HL-60 (cell line): ENCODE results near the gene ZFP64.

Experiments
- GABPA ChIP-seq: IDR thresholded peaks from 2 replicates; pipeline ENCODE4 v1.6.1; 2012; ENCODE audit warnings: low read depth
- POLR2AphosphoS5 ChIP-seq: IDR thresholded peaks from 2 replicates; pipeline ENCODE4 v1.6.1; 2012; ENCODE audit warnings: low read depth
- TF ChIP-seq, protein P1 (sequence below): IDR thresholded peaks from one replicate; pipeline ENCODE4 v1.5.1; 2011; ENCODE audit warnings: low read length, control low read depth, inconsistent platforms; ENCODE audit not compliant: insufficient read depth
- TF ChIP-seq, protein P2 (sequence below): IDR thresholded peaks from 2 replicates; pipeline ENCODE4 v1.6.1; 2012; ENCODE audit warnings: low read depth; ENCODE audit not compliant: insufficient replicate concordance

DNA sequence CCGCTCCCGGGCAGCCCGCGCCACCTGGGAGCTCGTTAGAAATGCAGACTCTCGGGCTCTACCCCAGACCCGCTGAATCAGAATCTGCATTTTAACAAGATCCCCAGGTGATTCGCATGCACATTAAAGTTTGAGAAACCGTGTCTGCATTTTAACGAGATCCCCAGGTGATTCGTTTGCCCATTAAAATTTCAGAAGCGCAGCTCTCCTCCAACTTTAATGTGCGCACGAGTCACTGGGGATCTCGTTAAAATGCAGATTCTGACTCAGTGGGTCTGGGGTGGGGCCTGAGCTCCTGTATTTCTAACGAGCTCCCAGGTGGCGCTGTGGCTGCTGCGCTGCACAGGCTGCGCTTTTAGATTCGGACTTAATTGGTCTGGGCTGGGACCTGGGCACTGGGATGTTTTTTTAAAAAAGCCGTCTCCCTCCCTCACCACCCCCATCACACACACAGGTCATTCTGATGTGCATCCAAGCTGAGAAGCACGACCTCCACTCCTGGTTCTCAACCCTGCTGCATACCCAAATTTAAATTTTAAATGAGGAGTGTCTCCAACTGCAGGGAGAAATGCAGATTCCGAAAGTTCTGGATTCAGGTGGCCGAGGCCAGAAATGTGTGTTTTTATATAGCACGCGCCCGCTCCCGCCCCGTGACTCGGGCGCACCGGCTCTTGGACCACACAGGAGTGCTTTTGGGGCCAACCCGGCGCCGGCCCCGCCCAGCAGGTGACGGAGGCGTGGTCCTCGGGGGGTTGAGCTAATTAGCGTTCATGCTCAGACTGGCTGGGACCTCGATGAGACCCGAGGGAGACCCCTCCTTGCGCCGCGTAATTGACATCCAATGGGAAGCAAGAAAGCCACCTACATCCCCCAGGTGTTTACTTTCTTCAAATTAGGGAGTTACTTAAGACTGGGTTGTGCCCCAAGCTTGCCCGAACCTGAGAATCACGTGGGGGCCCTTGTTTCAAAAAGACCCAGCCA is 85.8 kb downstream of the ZFP64 start:
- TF ChIP-seq, protein P1, sequence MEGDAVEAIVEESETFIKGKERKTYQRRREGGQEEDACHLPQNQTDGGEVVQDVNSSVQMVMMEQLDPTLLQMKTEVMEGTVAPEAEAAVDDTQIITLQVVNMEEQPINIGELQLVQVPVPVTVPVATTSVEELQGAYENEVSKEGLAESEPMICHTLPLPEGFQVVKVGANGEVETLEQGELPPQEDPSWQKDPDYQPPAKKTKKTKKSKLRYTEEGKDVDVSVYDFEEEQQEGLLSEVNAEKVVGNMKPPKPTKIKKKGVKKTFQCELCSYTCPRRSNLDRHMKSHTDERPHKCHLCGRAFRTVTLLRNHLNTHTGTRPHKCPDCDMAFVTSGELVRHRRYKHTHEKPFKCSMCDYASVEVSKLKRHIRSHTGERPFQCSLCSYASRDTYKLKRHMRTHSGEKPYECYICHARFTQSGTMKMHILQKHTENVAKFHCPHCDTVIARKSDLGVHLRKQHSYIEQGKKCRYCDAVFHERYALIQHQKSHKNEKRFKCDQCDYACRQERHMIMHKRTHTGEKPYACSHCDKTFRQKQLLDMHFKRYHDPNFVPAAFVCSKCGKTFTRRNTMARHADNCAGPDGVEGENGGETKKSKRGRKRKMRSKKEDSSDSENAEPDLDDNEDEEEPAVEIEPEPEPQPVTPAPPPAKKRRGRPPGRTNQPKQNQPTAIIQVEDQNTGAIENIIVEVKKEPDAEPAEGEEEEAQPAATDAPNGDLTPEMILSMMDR, result no peak
- TF ChIP-seq POLR2AphosphoS5 (no peak), GABPA (no peak)
- TF ChIP-seq, protein P2, sequence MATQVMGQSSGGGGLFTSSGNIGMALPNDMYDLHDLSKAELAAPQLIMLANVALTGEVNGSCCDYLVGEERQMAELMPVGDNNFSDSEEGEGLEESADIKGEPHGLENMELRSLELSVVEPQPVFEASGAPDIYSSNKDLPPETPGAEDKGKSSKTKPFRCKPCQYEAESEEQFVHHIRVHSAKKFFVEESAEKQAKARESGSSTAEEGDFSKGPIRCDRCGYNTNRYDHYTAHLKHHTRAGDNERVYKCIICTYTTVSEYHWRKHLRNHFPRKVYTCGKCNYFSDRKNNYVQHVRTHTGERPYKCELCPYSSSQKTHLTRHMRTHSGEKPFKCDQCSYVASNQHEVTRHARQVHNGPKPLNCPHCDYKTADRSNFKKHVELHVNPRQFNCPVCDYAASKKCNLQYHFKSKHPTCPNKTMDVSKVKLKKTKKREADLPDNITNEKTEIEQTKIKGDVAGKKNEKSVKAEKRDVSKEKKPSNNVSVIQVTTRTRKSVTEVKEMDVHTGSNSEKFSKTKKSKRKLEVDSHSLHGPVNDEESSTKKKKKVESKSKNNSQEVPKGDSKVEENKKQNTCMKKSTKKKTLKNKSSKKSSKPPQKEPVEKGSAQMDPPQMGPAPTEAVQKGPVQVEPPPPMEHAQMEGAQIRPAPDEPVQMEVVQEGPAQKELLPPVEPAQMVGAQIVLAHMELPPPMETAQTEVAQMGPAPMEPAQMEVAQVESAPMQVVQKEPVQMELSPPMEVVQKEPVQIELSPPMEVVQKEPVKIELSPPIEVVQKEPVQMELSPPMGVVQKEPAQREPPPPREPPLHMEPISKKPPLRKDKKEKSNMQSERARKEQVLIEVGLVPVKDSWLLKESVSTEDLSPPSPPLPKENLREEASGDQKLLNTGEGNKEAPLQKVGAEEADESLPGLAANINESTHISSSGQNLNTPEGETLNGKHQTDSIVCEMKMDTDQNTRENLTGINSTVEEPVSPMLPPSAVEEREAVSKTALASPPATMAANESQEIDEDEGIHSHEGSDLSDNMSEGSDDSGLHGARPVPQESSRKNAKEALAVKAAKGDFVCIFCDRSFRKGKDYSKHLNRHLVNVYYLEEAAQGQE, result no peak
